Measurements from ENCODE around the gene KIF20B.
"Not testable (repeated sequence)": the region's sequence is repeated elsewhere in the genome, so short reads cannot be mapped to it uniquely, and the experiment has no call there.

The KIF20B gene

GRCh38 chr10:89776665-89777064, 75.3 kb downstream of the KIF20B start:
- DNase-seq (ENCODE audit: low spot score), result no peak

GRCh38 chr10:89782470-89782869, 81.1 kb downstream of the KIF20B start:
- DNase-seq (ENCODE audit: low spot score), result no peak

- DNase-seq (ENCODE audit: low spot score), result no peak
These were observed 82.0 kb downstream of the KIF20B start for GRCh38 chr10:89783406-89783805.

- no peak for DNase-seq (ENCODE audit: low spot score)
These were observed 83.7 kb downstream of the KIF20B start for GRCh38 chr10:89785095-89785494.

- no peak for DNase-seq (ENCODE audit: low spot score)
These were observed 87.9 kb downstream of the KIF20B start for GRCh38 chr10:89789188-89789877.

GRCh38 chr10:89792187-89792586, 90.8 kb downstream of the KIF20B start:
- DNase-seq (ENCODE audit: low spot score), result no peak

GRCh38 chr10:89793649-89794254, 92.4 kb downstream of the KIF20B start:
- DNase-seq (ENCODE audit: low spot score), result peak; percentile 81

GRCh38 chr10:89795840-89796239, 94.5 kb downstream of the KIF20B start:
- no peak for DNase-seq (ENCODE audit: low spot score)

GRCh38 chr10:89798092-89798491, 96.7 kb downstream of the KIF20B start:
- DNase-seq (ENCODE audit: low spot score), result no peak

- DNase-seq (ENCODE audit: low spot score), result no peak
These were observed 98.2 kb downstream of the KIF20B start for GRCh38 chr10:89799573-89799972.

GRCh38 chr10:89805599-89806013, 104.2 kb downstream of the KIF20B start:
- no peak for DNase-seq (ENCODE audit: low spot score)

- DNase-seq (ENCODE audit: low spot score), result no peak
These were observed 107.5 kb downstream of the KIF20B start for GRCh38 chr10:89808842-89809241.

GRCh38 chr10:89809766-89810165, 108.4 kb downstream of the KIF20B start:
- no peak for DNase-seq (ENCODE audit: low spot score)

GRCh38 chr10:89810908-89811525, 109.6 kb downstream of the KIF20B start:
- no peak for DNase-seq (ENCODE audit: low spot score)

- DNase-seq (ENCODE audit: low spot score), result no peak
These were observed 112.2 kb downstream of the KIF20B start for GRCh38 chr10:89813546-89813945.

- DNase-seq (ENCODE audit: low spot score), result no peak
These were observed 112.9 kb downstream of the KIF20B start for GRCh38 chr10:89814278-89814677.

GRCh38 chr10:89815049-89815853, 113.9 kb downstream of the KIF20B start:
- DNase-seq (ENCODE audit: low spot score), result no peak

GRCh38 chr10:89819008-89819407, 117.6 kb downstream of the KIF20B start:
- DNase-seq (ENCODE audit: low spot score), result not testable (repeated sequence)

Data from AG20443 (cell line).